Karpas-422 (cell line): Measurements from ENCODE around the gene CAMSAP1. TPM values are rescaled to one million over a fixed set of nuclear protein-coding genes. Genes with fewer than 3 reads are reported as not detected.

Experiments
- DNase-seq: peaks from one replicate; pipeline ENCODE4 v3.0.0-alpha.2; 2015
- H2AFZ ChIP-seq: fragments of 200-600 bp; sonication (generic); 2 replicates; pipeline ENCODE4 v1.6.1; 2014; ENCODE audit warnings: antibody characterized with exemption, low read length, mixed read lengths
- H3K27ac ChIP-seq: fragments of 200-600 bp; sonication (generic); 2 replicates; pipeline ENCODE4 v1.5.1; 2014; ENCODE audit warnings: mild to moderate bottlenecking, low read length, moderate library complexity
- H3K27me3 ChIP-seq: fragments of 200-600 bp; sonication (generic); 2 replicates; pipeline ENCODE4 v1.6.1; 2014; ENCODE audit warnings: low read length, mixed read lengths
- H3K36me3 ChIP-seq: fragments of 200-600 bp; sonication (generic); 2 replicates; pipeline ENCODE4 v1.6.1; 2014; ENCODE audit warnings: low read length, mixed read lengths; ENCODE audit not compliant: insufficient read depth
- H3K4me1 ChIP-seq: fragments of 200-600 bp; sonication (generic); 2 replicates; pipeline ENCODE4 v1.6.1; 2014; ENCODE audit warnings: mild to moderate bottlenecking, low read length, mixed read lengths
- H3K4me2 ChIP-seq: fragments of 200-600 bp; sonication (generic); 2 replicates; pipeline ENCODE4 v1.6.1; 2014; ENCODE audit warnings: low read length, low read depth, mild to moderate bottlenecking; ENCODE audit not compliant: poor library complexity, severe bottlenecking
- H3K4me3 ChIP-seq: fragments of 200-600 bp; sonication (generic); 2 replicates; pipeline ENCODE4 v1.5.1; 2014; ENCODE audit warnings: mild to moderate bottlenecking, antibody characterized with exemption, low read length, mixed read lengths
- H3K79me2 ChIP-seq: fragments of 200-600 bp; sonication (generic); 2 replicates; pipeline ENCODE4 v1.6.1; 2014; ENCODE audit warnings: mild to moderate bottlenecking, low read length, mixed read lengths
- H3K9ac ChIP-seq: fragments of 200-600 bp; sonication (generic); 2 replicates; pipeline ENCODE4 v1.6.0; 2014; ENCODE audit warnings: low read length
- H3K9me2 ChIP-seq: fragments of 200-600 bp; sonication (generic), shearing (Covaris generic); replicated peaks from 2 replicates; pipeline ENCODE4 v1.6.0; 2014; ENCODE audit warnings: mild to moderate bottlenecking, low read length, moderate library complexity; ENCODE audit not compliant: insufficient read depth
- H3K9me3 ChIP-seq: fragments of 300-700, 200-600 bp; sonication (generic); 2 replicates; pipeline ENCODE4 v1.6.1; 2014; ENCODE audit warnings: low read length, mixed read lengths
- H4K20me1 ChIP-seq: fragments of 200-600 bp; sonication (generic); 2 replicates; pipeline ENCODE4 v1.6.1; 2014; ENCODE audit warnings: mild to moderate bottlenecking, antibody characterized with exemption, low read length, low read depth; ENCODE audit not compliant: insufficient read depth
- total RNA-seq: library from RNA; depleted of rRNA; stranded (reverse); fragments of >200 nt; shearing (Covaris generic); gene quantifications from 2 replicates; pipeline ENCODE4 v1.2.3, GENCODE V29; 2014; ENCODE audit warnings: low replicate concordance

Gene CAMSAP1
- total RNA-seq, 1 experiment from 2014 or later: 26.9 TPM

DNA sequence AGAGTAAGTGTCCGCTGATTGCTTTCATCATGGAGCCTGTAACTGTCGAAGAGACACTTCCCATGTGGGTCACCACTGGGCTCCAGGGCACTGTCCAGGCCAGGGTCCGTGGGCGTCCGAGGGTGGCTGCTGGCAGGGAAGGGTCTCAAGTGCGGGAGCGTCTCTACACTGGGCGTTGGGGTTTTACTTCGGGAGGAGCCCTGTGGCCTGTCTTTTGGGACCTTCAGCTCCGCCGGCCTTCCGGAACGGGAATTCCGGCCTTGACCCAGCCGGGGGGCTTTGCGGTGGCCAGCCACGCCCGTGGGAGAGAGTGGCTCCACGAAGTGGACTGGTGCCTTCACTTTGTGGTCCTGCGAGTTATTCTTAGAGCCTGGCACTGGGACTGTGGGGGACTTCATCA, 86.2 kb downstream of the CAMSAP1 start:
- no peaks in the 10 kb centered on the region for H3K4me1 ChIP-seq
- H3K27me3 ChIP-seq: no peaks in the 10 kb centered on the region
- no peaks in the 10 kb centered on the region for H3K9me3 ChIP-seq
- H2AFZ ChIP-seq: no peak overlapping the region
- H3K4me3 ChIP-seq: no peak overlapping the region
- H3K79me2 ChIP-seq: peaks cover 11% of the 10 kb centered on the region; the same call in 1 of the 2 replicates
- H3K36me3 ChIP-seq: peaks cover 9% of the 10 kb centered on the region; the same call in 1 of the 2 replicates
- H3K9ac ChIP-seq: no peak overlapping the region
- no peak overlapping the region for H3K4me2 ChIP-seq
- no peak overlapping the region for H3K27ac ChIP-seq
- no peaks in the 10 kb centered on the region for H3K9me2 ChIP-seq
- no peak for DNase-seq
- no peaks in the 10 kb centered on the region; the same call in 1 of the 2 replicates for H4K20me1 ChIP-seq

- Histone ChIP-seq H3K4me2 (no peak overlapping the region), H3K9me3 (no peaks in the 10 kb centered on the region), H3K4me1 (no peaks in the 10 kb centered on the region), H3K79me2 (0 out of 2 replicates have a peak, but pooled peaks cover 7% of the 10 kb centered on the region), H3K27ac (no peak overlapping the region), H3K9ac (no peak overlapping the region), H2AFZ (no peak overlapping the region), H3K4me3 (no peak overlapping the region), H4K20me1 (no peaks in the 10 kb centered on the region; the same call in 1 of the 2 replicates), H3K27me3 (no peaks in the 10 kb centered on the region), H3K36me3 (peaks cover 9% of the 10 kb centered on the region; the same call in 1 of the 2 replicates), H3K9me2 (no peaks in the 10 kb centered on the region)
- no peak for DNase-seq
Measured at GRCh38 chr9:135820661-135821060, 86.7 kb downstream of the CAMSAP1 start.

GRCh38 chr9:135819905-135820304, 87.4 kb downstream of the CAMSAP1 start:
- Histone ChIP-seq H3K9me2 (no peaks in the 10 kb centered on the region), H3K27ac (no peak overlapping the region), H3K4me2 (no peak overlapping the region), H3K9ac (no peak overlapping the region), H3K4me1 (no peaks in the 10 kb centered on the region), H3K9me3 (no peaks in the 10 kb centered on the region), H3K4me3 (no peak overlapping the region), H2AFZ (no peak overlapping the region), H4K20me1 (no peaks in the 10 kb centered on the region; the same call in 1 of the 2 replicates), H3K79me2 (0 out of 2 replicates have a peak, but pooled peaks cover 3% of the 10 kb centered on the region), H3K27me3 (no peaks in the 10 kb centered on the region), H3K36me3 (peaks cover 9% of the 10 kb centered on the region; the same call in 1 of the 2 replicates)
- no peak for DNase-seq

DNA sequence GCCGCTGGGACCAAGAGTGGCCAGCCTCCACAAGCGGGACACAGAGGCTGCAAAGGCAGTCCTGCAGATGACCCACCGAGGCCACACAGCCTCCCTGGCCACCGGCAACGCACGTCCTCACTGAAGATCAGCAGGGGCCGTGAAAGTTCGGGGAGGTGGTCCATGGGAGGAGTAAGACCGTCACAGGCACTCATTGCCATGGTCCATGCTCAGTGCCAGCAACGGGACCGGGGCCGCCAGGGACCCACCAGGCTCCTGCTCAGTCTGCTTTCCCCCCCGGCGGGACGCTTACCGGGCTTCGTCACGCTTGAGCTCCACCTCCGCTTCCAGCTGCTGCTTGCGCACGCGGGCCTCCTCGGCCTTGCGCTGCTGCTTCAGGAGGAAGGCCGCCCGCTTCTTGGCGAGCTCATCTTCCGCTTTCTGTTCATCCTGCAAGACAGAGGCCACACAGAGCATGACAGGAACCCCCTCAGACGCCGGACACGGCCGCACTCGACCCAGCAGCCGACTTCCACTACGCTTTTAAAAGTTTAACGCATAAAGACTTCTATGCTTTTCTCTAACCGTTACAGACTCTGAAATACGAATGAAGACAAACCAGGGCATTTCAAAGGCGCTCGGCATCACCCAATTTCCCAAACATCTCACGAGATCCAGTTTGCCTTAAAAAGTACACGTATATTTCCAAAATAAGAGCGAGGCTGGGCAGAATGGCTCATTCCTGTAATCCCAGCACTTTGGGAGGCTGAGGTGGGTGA, 88.4 kb downstream of the CAMSAP1 start:
- DNase-seq: no peak
- no peak overlapping the region for H3K4me2 ChIP-seq
- H3K4me3 ChIP-seq: no peak overlapping the region
- no peaks in the 10 kb centered on the region for H3K79me2 ChIP-seq
- peaks cover 9% of the 10 kb centered on the region; the same call in 1 of the 2 replicates for H3K36me3 ChIP-seq
- H3K9ac ChIP-seq: no peak overlapping the region
- H4K20me1 ChIP-seq: no peaks in the 10 kb centered on the region
- H2AFZ ChIP-seq: no peak overlapping the region
- no peaks in the 10 kb centered on the region for H3K4me1 ChIP-seq
- H3K9me2 ChIP-seq: no peaks in the 10 kb centered on the region
- no peaks in the 10 kb centered on the region for H3K9me3 ChIP-seq
- no peaks in the 10 kb centered on the region for H3K27me3 ChIP-seq
- H3K27ac ChIP-seq: no peak overlapping the region

GRCh38 chr9:135817951-135818717, 89.2 kb downstream of the CAMSAP1 start:
- Histone ChIP-seq H3K9me2 (no peaks in the 10 kb centered on the region), H3K79me2 (no peaks in the 10 kb centered on the region), H3K9me3 (no peaks in the 10 kb centered on the region), H3K27ac (no peak overlapping the region), H3K4me3 (no peak overlapping the region), H3K4me2 (no peak overlapping the region), H3K27me3 (no peaks in the 10 kb centered on the region), H3K36me3 (peaks cover 5% of the 10 kb centered on the region; the same call in 1 of the 2 replicates), H3K9ac (no peak overlapping the region), H4K20me1 (no peaks in the 10 kb centered on the region), H2AFZ (no peak overlapping the region), H3K4me1 (no peaks in the 10 kb centered on the region)
- DNase-seq: no peak

DNA sequence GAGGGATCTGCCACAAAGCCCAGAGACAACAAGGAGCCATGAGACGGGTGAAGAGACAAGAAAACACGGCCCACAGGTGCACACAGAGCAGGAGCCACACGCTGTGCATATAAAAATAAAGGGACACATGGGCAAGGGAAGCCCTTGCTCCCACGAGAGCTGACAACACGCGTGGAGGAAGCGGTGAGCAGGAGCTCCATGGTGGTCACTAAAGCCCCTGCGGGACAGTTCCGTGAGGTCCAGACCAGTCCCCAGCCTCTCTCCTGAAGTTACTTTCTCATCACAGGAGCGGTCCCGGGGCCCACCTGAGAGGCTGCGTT, 90.7 kb downstream of the CAMSAP1 start:
- 0 out of 2 replicates have a peak, but pooled peaks cover 3% of the 10 kb centered on the region for H3K36me3 ChIP-seq
- H2AFZ ChIP-seq: no peak overlapping the region
- no peaks in the 10 kb centered on the region for H3K27me3 ChIP-seq
- no peaks in the 10 kb centered on the region for H3K4me1 ChIP-seq
- H3K9me3 ChIP-seq: no peaks in the 10 kb centered on the region
- no peak overlapping the region for H3K27ac ChIP-seq
- no peak overlapping the region for H3K4me2 ChIP-seq
- no peaks in the 10 kb centered on the region for H3K9me2 ChIP-seq
- no peak overlapping the region for H3K4me3 ChIP-seq
- DNase-seq: no peak
- H3K79me2 ChIP-seq: no peaks in the 10 kb centered on the region
- H4K20me1 ChIP-seq: no peaks in the 10 kb centered on the region
- no peak overlapping the region for H3K9ac ChIP-seq

GRCh38 chr9:135815830-135816650, 91.3 kb downstream of the CAMSAP1 start:
- Histone ChIP-seq H3K9ac (no peak overlapping the region), H3K27ac (no peak overlapping the region), H3K9me3 (no peaks in the 10 kb centered on the region), H3K79me2 (no peaks in the 10 kb centered on the region), H3K4me3 (no peak overlapping the region), H3K4me1 (no peaks in the 10 kb centered on the region), H4K20me1 (no peaks in the 10 kb centered on the region), H3K36me3 (0 out of 2 replicates have a peak, but pooled peaks cover 3% of the 10 kb centered on the region), H3K4me2 (no peak overlapping the region), H2AFZ (no peak overlapping the region), H3K27me3 (no peaks in the 10 kb centered on the region), H3K9me2 (no peaks in the 10 kb centered on the region)
- DNase-seq: no peak
